HG02759 (cell line): Measurements from ENCODE around the gene RRAS2.

Experiments
- ATAC-seq: cut with Tn5 transposase; IDR thresholded peaks from one replicate; pipeline ENCODE4 v1.9.1; 2021; ENCODE audit warnings: mild to moderate bottlenecking, moderate library complexity; ENCODE audit not compliant: unreplicated experiment

RRAS2 gene

DNA sequence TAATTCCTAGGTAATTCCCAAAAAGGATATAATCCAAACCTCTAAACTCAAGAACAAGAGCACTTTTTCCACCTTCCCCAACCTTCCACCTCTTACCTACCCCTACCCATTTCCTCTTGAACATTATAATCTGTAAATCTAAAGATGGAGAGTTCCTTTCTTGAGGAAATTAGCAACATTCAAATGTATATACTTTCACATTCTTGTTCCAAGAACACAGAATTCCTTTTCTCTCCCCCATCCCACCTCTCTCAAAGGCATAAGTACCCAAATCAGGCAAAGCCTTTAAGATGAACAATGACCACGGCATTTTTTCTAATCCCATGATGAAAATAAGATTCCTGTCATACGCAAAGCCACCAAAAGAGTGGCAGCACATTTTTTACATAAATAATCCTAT, 18.3 kb downstream of the RRAS2 start:
- ATAC-seq = no peak

DNA sequence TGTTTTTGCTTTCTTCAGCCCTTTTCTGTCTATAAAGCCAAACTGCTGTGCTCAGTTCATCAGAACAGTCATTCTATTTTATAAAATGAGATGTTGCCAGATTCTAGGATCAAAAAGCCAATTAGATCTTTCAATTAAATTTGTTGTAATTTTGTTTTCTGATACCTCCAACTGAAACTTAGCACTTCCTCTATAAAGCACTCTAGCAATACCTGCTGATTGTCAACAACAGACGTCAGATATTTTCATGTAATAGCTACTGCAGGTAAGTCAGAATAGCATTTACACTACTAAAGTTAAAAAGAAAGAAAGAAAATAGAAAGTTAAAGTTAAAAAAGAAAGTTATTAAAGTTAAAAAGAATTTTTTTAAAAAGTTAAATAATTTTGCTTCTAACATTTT, 19.6 kb downstream of the RRAS2 start:
- ATAC-seq = no peak

DNA sequence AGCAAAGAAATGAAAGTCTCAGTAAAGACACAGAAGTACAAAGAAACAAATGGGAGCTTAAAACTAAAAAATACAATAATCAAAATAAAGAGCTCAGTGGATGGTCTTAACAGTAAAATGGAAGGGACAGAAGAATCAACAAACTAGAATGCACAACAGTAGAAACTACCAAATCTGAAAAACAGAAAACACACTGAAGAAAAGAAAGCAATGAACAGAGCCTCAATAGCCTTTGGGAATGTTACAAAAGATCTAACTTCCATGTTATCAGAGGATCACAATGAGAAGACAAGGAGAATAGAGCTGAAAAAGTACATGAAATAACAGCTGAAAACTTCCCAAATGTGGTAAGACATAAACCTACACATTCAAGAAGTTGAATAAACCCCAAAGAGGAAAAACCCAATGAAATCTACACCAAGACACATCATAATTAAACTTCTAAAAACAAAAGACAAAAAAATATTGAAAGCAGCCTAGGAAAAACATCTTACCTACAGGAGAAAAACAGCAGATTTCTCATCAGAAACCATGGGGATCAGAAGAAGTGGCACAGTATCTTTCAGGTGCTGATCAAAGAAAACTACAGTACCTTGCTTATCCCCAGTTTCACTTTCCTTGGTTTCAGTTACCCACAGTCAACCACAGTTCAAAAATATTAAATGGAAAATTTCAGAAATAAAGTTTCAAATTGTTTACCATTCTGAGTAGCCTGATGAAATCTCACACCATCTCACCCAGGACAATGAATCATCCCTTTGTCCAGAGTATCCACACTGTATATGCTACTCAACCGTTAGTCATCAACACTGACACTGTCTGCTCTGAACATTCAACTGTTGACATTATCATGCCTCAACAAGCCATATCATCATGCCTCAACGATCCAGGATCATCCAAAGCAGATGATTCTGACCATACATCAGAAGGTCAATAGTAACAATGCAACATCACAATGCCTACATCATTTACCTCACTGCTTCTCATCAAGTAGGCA, 22.2 kb downstream of the RRAS2 start:
- no peak for ATAC-seq

DNA sequence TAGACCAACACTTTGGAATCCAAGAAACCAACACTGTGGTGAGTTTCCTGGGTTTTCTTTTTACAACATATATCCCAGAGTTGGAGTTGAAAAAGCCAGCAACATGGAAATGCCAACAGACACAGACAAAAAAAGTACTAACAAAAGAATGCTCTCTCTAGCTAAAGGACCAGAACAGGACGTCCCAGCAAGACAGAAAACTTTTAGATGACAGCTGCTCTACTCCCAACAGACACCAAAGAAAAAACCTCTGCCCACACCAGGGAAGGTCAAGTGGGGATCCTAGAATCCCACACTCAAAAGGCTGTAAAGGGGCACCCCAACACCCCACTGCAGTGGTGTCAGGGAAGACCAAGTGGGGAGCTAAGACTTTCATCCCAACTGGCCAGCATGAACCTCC, 23.3 kb downstream of the RRAS2 start:
- no peak for ATAC-seq

DNA sequence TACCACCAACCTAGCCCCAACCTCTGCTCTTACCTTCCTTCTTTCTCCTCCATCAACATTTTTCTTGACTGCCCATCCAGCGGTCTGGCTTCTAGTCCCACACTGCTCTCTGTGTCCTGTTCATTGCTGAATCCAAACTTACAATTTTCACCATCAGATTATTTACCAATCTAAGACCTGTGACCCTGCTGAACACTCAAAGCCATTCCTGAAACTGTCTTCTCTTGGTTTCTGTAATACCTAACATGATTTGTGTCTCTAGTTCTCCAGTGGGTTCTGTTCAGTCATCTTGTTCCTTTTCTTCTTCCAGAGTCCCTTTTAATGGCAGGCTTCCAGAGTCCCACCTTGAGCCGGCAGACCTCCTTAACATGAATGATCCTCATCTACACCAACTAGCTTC, 24.1 kb downstream of the RRAS2 start:
- peak; percentile 36 for ATAC-seq

DNA sequence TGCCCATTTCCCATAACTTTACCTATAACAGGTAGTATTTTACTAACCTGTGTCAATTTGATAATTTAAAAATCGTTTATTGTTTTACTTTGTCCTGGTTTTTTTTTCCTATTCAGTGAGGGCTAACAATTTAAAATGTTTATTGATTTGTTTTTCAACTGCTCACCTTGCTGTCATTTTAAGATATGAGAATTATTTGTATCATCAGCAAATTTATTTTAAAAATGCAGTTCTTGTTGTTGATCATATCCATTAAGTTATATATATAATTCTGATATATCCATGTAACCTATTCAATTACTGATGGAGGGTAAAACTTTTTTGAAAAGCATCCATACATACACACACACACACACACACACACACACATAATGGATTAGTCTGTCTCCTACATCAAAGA, 24.8 kb downstream of the RRAS2 start:
- ATAC-seq = no peak

DNA sequence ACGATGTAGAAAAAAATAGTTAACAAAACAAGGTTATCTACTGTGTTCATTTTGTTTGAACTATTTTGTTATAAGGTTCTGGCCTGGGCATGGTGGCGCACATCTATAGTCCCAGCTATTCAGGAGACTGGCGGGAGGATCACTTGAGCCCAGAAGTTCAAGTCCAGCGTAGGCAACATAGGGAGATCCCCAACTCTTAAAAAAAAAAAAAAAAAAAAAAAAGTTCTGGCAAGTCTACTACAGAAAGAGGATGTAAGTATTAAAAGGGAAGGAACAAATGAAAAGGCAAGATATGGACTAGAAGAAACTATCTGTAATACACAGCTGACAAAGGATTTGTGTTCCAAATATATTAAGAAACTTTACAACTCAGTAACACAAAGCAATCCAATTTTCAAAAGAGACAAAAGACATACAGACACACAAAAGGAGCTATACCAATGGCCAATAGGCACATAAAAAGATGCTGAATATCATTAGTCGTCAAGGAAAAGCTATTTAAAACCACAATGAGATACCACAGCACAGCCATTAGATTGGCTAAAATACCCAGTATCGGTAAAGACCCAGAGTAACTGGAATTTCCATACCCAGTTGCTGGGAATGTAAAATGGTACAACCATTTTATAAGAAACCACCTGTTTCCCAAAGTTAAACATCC, 27.4 kb downstream of the RRAS2 start:
- ATAC-seq = peak; percentile 46

DNA sequence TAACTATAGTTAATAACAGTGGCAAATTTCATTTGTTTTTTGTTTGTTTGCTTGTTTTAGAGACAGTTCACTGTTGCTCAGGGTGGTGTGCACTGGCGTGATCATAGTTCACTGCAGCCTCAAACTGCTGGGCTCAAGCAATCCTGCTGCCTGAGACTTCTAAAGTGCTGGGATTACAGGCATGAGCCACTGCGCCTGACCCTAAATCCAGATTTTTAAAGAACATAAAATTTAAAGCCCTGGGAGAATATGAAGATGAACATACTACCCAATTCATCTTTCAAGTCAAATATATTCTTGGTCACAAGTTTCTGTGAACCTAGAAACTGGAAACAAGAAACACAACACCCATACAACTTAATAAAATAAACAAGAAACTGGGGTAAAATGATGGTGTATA, 28.1 kb downstream of the RRAS2 start:
- ATAC-seq = no peak

DNA sequence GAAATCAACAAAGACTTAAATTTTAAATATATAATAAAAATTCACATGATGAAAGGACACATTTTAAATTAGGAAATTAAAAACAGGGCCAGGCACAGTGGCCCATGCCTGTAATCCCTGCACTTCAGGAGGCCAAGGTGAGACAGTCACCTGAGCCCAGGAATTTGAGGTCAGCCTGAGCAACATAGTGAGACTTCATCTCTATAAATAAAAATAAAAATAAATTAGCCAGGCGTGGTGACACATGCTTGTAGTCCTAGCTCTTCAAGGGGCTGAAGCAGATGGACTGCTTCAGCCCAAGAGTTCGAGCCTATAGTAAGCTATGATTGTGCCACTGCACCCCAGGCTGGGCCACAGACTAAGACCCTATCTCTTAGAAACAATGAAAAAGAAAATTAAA, 29.3 kb downstream of the RRAS2 start:
- no peak for ATAC-seq

DNA sequence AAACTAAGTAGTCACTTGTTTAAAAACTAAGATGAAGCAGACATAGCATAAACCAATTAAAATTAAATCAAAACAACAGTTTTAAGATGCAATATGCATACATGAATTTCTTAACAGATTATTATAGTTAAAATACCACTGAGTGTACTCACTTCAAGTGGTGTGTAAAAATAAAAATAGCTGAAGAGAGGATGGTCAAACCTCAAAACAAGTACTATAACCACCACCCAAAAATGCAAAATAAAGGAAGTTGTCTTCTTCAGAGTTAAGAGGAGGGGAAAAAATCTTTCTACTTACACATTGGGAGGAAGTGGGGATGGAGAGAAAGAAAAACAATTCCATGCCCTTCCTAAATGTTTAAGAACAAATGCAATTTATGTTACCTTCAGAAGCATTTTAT, 31.9 kb downstream of the RRAS2 start:
- no peak for ATAC-seq

DNA sequence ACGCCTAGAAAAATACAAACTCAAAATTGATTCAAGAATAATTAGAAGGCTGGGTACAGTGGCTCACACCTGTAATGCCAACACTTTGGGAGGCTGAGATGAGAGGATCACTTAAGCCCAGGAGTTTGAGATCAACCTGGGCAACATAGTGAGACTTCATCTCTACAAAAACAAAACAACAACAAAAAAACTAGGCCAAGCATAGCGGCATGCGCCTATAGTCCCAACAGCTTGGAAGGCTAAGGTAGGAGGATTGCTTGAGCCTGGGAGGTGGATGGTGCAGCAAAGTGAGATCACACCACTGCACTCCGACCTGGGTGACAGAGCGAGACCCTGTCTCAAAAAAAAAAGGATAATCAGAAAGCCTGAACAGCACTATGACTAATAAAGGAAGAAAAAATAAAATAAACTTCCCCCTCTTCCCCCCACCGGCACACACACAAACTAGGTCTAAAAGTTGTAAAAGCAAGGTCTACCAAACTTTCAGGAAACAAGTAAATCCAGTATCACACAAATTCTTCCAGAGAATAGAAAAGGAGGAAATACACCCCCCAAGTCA, 35.8 kb downstream of the RRAS2 start:
- no peak for ATAC-seq

DNA sequence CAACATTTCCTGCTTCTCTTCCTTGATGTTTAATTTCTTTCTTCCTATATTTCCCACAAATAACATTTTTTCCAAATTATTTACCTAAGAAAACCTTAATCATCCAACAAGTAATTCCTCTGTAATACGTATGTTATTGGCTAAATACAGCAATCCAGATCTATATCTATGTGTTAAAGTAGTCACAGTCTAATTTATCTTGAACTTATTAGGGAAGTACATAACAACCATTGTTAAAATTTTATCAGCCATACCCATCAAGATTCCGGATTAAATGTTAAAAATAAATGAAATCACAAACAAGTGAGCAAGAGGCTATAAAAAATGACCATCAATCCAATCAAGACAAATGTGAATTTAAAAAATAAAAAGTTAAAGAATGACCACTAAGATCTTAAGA, 36.5 kb downstream of the RRAS2 start:
- no peak for ATAC-seq

DNA sequence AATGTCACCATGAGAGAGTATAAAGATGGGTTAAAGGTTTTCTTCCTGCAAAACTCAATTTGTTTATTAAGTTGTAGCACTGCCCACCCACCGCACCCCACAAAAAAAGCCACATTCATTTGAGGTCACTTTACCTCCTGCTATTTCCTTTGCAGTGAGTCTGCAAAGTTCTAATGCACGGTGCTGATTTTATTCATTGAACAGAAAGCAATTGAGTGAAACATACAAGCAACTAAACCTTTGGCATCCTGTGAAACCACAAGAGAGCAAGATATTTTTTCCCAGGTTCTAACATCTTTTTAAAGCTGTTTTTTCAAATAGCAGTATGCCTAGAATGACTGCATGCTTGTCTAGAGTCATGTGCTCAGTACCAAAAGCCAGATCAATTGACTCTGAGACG, 39.0 kb downstream of the RRAS2 start:
- ATAC-seq = peak; percentile 55

DNA sequence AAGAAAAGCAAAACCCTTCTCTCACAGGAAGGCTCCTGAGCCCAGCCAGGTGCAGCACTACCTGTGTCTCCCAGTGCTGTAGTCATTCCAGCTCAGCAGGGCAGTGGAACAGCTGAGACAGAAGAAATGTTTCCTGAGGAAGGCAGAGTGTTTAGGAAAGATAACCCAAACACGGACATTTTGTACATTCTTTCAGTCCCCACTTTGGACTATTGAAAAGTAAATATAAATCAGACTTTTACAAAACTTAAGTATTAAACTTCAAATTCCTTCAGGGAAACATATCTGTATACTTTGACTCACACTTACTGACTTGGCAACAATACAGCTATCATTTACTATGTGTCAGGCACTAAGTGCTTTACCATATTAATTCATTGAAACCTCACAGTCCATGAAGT, 40.4 kb downstream of the RRAS2 start:
- no peak for ATAC-seq

DNA sequence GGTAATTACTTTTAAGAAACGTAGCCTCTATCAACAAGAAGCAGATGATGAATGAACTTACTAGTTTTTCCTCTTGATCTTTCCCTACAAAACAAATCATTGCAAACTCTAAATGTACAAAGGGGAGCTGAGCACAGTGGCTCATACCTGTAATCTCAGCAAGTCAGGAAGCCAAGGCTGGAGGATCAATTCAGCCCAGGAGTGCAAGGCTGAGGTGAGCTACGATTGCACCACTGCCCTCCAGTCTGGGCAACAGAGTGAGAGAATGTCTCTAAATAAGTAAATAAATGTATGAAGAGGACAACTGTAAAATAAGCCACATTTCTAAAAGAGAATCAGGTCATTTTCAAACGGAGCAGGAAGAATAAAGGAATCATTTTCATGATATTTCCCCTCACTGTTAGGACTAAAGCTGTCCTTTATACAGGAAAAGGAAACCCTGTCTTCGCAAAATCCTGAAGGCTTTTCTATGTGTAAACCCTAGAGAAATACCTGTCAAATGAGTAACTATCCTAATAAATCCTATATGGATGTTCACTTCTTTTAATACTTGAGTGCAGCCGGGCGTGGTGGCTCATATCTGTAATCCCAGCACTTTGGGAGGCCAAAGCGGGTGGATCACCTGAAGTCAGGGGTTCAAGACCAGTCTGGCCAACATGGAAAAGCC, 41.2 kb downstream of the RRAS2 start:
- no peak for ATAC-seq

DNA sequence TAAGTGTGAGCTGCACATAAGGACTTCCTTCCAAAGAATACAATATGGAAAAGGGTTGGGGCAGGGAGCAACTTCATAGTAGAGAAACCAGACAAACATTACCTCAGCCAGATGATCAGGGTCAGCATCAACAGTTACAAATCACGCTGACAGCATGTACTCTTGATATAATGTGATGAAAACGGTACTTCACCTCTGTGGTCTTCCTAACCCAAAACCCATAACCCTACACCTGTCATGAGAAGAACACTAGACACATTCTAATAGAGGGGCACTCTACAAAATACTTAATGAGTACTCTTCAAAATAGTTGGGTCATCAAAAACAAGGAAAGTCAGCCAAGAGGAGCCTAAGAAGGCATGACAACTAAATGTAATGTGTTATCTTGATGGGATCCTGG, 43.9 kb downstream of the RRAS2 start:
- ATAC-seq = peak; percentile 39

DNA sequence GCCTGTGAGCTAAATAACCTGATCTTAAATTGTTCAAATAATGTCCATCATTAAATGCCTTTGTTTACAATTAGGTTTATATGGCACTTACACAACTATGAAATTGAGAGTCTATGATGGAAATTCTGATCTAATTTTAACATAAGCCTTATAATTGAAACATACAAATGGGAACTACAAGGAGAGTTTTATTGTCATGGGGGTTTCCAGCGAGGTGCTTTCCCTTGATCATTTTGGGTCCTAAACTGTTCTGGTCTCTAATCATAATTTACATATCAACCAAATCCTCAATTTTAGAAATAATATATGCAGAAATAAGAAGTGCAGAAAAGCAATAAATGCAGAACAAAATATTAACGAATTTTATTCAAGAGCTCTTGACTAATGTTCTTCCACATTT, 44.9 kb downstream of the RRAS2 start:
- no peak for ATAC-seq

DNA sequence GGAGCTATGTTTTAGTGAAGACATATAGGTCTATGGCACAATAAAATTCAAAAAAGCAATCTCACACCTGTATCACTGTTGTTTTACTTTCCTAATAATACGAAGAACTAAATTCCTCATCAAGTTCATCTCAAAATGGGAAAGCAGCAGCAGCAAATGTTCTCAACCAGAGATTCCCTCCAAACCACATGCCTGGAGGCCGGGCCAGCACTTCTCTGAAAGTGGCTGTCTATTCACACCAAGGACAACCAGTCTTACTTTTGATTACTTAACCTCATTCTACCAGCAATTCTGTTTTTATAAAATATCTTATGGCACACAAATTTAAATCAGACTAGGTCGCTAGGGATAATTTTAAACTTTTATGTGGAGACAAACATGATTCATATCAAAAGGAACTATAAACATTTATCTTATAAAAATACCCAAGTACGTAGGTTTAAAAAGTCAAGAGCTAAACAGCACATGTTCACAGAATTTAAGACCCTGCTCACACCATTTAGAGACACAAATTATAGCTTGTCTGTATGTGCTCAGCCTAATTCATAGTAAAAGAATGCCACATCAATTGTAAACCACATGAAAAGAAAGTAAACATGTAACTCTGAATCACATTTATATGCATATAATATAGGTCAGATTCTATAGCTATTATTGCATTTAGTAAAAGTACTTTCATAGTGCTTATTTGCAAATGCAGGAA, 46.1 kb downstream of the RRAS2 start:
- no peak for ATAC-seq

DNA sequence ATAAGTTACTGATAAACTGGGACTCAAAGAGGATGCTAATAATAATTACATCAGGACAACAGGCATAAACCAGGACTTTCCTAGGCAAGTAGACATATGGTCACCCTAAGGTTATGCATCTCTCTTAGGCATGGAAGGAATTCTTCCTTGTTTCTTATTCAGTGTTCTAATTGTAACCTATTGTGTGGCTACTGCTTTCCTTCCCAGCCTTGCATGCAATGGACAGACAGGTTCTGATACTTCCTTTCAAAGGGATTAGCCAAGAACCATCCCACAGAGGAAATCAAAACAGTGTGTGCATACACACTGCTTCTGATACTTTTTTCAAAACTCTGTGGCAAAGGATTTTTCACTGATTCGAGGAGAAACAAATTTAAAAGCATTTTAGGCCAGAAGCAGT, 48.3 kb downstream of the RRAS2 start:
- ATAC-seq = no peak

DNA sequence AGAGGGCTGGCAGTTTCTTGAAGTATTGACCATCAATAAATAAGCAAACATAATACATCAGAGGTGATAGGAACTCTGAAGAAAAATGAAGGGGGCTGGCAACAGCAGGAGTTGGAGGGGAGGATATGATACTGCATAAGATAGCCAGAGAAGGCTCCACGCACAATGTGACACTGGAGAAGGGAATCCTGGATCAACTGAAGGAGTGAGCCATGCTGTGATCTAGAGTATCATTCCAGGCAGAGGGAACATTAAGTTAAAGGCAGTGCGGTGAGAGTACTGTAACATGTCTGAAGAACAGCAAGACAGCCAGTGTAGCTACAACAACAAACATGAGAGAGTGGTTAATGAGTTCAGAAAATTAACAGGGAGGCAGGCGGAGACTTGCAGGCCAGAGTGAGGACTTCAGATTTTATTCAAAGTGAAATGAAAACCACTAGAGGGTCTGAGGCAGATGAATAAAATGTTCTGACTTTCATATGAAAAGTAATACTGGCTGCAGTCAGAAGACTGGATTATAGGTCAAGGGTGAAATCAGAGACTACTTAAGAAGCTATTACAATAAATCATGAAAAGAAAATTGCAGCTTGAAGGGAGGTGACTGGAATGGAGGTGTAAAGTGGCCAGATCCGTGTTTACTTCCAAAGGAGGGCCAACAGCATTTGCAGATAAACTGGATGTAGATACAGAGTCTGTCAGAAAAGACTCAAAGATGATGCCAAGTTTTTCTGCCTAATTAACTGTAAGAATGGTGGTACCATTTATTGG, 49.4 kb downstream of the RRAS2 start:
- no peak for ATAC-seq
